ENCODE results near the gene NOX3. TPM values are rescaled to one million over a fixed set of nuclear protein-coding genes. Genes with fewer than 3 reads are reported as not detected.

NOX3 gene
- total and polyA plus RNA-seq, 8 donors: not detected

DNA sequence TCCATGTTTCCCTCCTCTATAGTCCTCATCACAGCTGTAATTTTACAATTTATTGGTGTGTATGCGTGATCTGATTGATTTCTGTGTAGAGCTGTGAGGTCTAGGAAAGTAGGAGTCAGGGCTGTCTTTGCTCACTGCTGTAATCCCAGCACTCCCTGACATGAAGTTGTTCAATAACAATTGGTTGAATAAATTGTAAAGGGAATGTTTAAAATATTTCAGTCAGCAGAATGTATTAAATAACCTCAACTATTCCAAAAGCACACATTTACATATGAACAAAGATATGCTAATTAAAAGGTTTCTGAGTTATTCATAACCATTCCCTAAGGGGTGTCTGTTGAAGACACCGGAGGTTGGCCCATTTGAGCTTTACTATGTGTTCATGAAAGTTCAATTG, 31.5 kb downstream of the NOX3 start:
- TF ChIP-seq POLR2A (IDR thresholded peaks at IDR 0.05) (no peak), POLR2AphosphoS5 (IDR thresholded peaks at IDR 0.05) (no peak), CTCF (IDR thresholded peaks at IDR 0.05) (no peak), EP300 (IDR thresholded peaks at IDR 0.05) (no peak)
- intact Hi-C loops (cut with DNase I; ENCODE audit: low total_unique reads): no loop called here
- no peaks in the 10 kb centered on the region for H3K9me3 ChIP-seq
- no peak for DNase-seq
- no peaks in the 10 kb centered on the region for H3K27me3 ChIP-seq
- H3K4me3 ChIP-seq: no peak overlapping the region
- peaks cover 0 to 2% (median 0%) of the 10 kb centered on the region in 4 donors for H3K4me1 ChIP-seq
- 87 to 96% (median 93%) methylated on average over 2 of the region's 2 CpGs for WGBS, 5 donors
- no peaks in the 10 kb centered on the region for H3K36me3 ChIP-seq
- no peak overlapping the region for H3K27ac ChIP-seq

GRCh38 chr6:155422635-155423034, 33.0 kb downstream of the NOX3 start:
- intact Hi-C loops (cut with DNase I; ENCODE audit: low total_unique reads): no loop called here
- no peak overlapping the region for H3K27ac ChIP-seq
- no peaks in the 10 kb centered on the region for H3K27me3 ChIP-seq
- no peak for DNase-seq
- TF ChIP-seq CTCF (IDR thresholded peaks at IDR 0.05) (no peak), POLR2A (IDR thresholded peaks at IDR 0.05) (no peak)
- H3K36me3 ChIP-seq: no peaks in the 10 kb centered on the region
- H3K9me3 ChIP-seq: no peaks in the 10 kb centered on the region
- peaks cover 0 to 17% (median 9%) of the 10 kb centered on the region in 4 donors for H3K4me1 ChIP-seq
- H3K4me3 ChIP-seq: no peak overlapping the region
- WGBS, 5 donors: 91 to 95% (median 93%) methylated on average over 10 of the region's 10 CpGs

DNA sequence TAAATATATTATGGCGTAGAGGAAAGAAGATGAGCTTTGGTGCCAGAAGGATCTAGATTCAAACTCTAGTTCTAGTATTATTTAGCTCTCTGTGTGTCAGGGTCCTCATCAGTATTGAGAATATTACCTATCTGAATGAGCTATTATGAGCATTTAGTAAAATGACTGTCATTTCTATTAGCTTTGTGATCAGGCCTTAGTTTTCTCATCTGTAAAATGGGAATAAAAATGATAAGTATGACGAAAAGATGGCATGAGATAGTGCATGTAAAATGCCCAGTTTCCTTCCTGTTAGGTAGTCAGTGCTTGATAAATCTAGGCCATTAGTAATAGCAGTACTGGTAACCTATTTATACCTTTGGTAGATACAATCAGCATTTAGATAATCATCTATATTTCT, 35.1 kb downstream of the NOX3 start:
- WGBS, 5 donors: 72 to 95% (median 93%) methylated on average over 2 of the region's 2 CpGs
- intact Hi-C loops (cut with DNase I; ENCODE audit: low total_unique reads): no loop called here
- H3K27ac ChIP-seq: no peak overlapping the region
- DNase-seq: no peak
- no peaks in the 10 kb centered on the region for H3K27me3 ChIP-seq
- H3K4me1 ChIP-seq: peaks cover 0 to 23% (median 12%) of the 10 kb centered on the region in 4 donors
- H3K9me3 ChIP-seq: no peaks in the 10 kb centered on the region
- H3K36me3 ChIP-seq: no peaks in the 10 kb centered on the region
- no peak overlapping the region for H3K4me3 ChIP-seq
- no peak for TF ChIP-seq CTCF (IDR thresholded peaks at IDR 0.05)
- no peak for TF ChIP-seq EP300 (IDR thresholded peaks at IDR 0.05)
- no peak for TF ChIP-seq POLR2A (IDR thresholded peaks at IDR 0.05)
- no peak for TF ChIP-seq POLR2AphosphoS5 (IDR thresholded peaks at IDR 0.05)

- TF ChIP-seq POLR2AphosphoS5 (IDR thresholded peaks at IDR 0.05) (no peak), CTCF (IDR thresholded peaks at IDR 0.05) (no peak), EP300 (IDR thresholded peaks at IDR 0.05) (no peak), POLR2A (IDR thresholded peaks at IDR 0.05) (no peak)
- WGBS, 5 donors: 91 to 97% (median 94%) methylated on average over 4 of the region's 4 CpGs
- Histone ChIP-seq H3K4me3 (no peak overlapping the region), H3K9me3 (no peaks in the 10 kb centered on the region), H3K27me3 (no peaks in the 10 kb centered on the region), H3K4me1 (peaks cover 0 to 23% (median 12%) of the 10 kb centered on the region in 4 donors), H3K27ac (no peak overlapping the region), H3K36me3 (no peaks in the 10 kb centered on the region)
- intact Hi-C loops (cut with DNase I; ENCODE audit: low total_unique reads): no loop called here
- no peak for DNase-seq
Measured at GRCh38 chr6:155419161-155419560, 36.5 kb downstream of the NOX3 start.
